Endothelial cell of umbilical vein (primary cell): ENCODE results near the gene FXYD7.

Source experiments
- POLR2A ChIP-seq: IDR thresholded peaks from 2 replicates; pipeline ENCODE4 v1.6.1; 2012; ENCODE audit warnings: low read depth, mild to moderate bottlenecking, control low read depth, low read length
- POLR2AphosphoS5 ChIP-seq: IDR thresholded peaks from 2 replicates; pipeline ENCODE4 v1.6.1; 2012; ENCODE audit warnings: low read depth, mild to moderate bottlenecking, control low read depth, low read length, moderate library complexity; ENCODE audit not compliant: insufficient read depth
- TF ChIP-seq, protein P1 (sequence below), 2 donors: IDR thresholded peaks; 1 replicate in 1 of 2; 2 replicates in 1 of 2; pipeline ENCODE4 v1.5.1; 2011; ENCODE audit warnings: low read length in 2 of 2, mild to moderate bottlenecking in 2 of 2, moderate library complexity in 2 of 2, control low read depth in 1 of 2, inconsistent platforms in 1 of 2, low read depth in 1 of 2; ENCODE audit not compliant: insufficient read depth in 1 of 2; ENCODE audit errors: extremely low read depth in 1 of 2

DNA sequence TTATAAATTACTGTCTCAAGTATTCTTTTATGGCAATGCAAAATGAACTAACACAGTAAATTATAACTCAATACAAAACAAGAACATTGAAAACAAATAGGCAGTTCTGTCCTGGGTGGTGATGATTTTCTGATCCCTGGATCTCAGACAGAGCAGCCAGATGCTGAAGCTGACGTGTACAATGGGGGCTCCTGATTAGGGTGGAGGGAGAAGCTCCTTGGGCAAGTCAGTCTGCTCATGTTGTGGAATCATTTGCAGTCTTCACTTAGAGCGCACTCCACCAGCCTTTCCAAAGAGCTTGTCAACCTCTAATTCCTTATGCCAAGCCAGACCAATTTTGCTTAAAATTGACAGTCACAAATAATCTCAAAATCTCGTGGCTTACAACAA lies 33.1 kb downstream of the FXYD7 start:
- TF ChIP-seq, protein P1, sequence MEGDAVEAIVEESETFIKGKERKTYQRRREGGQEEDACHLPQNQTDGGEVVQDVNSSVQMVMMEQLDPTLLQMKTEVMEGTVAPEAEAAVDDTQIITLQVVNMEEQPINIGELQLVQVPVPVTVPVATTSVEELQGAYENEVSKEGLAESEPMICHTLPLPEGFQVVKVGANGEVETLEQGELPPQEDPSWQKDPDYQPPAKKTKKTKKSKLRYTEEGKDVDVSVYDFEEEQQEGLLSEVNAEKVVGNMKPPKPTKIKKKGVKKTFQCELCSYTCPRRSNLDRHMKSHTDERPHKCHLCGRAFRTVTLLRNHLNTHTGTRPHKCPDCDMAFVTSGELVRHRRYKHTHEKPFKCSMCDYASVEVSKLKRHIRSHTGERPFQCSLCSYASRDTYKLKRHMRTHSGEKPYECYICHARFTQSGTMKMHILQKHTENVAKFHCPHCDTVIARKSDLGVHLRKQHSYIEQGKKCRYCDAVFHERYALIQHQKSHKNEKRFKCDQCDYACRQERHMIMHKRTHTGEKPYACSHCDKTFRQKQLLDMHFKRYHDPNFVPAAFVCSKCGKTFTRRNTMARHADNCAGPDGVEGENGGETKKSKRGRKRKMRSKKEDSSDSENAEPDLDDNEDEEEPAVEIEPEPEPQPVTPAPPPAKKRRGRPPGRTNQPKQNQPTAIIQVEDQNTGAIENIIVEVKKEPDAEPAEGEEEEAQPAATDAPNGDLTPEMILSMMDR (IDR thresholded peaks at IDR 0.05; ENCODE audit: extremely low read depth in 1 of 2, insufficient read depth in 1 of 2, low read depth in 1 of 2, low read length in 2 of 2): no peak
- TF ChIP-seq POLR2A (no peak), POLR2AphosphoS5 (no peak)
